GM12891 (cell line): Measurements from ENCODE around the gene C3orf20.

Experiments
- DNase-seq: peaks from one replicate; pipeline ENCODE4 v3.0.0; 2011; ENCODE audit warnings: low spot score; ENCODE audit not compliant: insufficient read length
- FAIRE-seq: peaks from 2 replicates; lab custom pipeline; 2011; peaks lifted over from hg19 to GRCh38; lab: Jason Lieb, UNC
- PAX5 ChIP-seq: IDR thresholded peaks from 2 replicates; pipeline ENCODE4 v1.6.1; 2011; ENCODE audit warnings: low read length, moderate library complexity, mild to moderate bottlenecking; ENCODE audit not compliant: insufficient read depth, severe bottlenecking
- POLR2A ChIP-seq: IDR thresholded peaks from 2 replicates; pipeline ENCODE4 v1.6.1; 2011; ENCODE audit warnings: low read depth, low read length, control low read depth
- POLR2AphosphoS5 ChIP-seq: IDR thresholded peaks from 2 replicates; pipeline ENCODE4 v1.6.1; 2011; ENCODE audit warnings: low read depth, low read length, control low read depth
- POU2F2 ChIP-seq: IDR thresholded peaks from 2 replicates; pipeline ENCODE4 v1.6.1; 2011; ENCODE audit warnings: low read depth, mild to moderate bottlenecking, control low read depth, low read length, moderate library complexity
- SPI1 ChIP-seq: IDR thresholded peaks from 2 replicates; pipeline ENCODE4 v1.6.1; 2011; ENCODE audit warnings: low read depth, low read length, control low read depth
- TAF1 ChIP-seq: IDR thresholded peaks from 2 replicates; pipeline ENCODE4 v1.6.1; 2011; ENCODE audit warnings: low read depth, low read length, control low read depth

Gene C3orf20

DNA sequence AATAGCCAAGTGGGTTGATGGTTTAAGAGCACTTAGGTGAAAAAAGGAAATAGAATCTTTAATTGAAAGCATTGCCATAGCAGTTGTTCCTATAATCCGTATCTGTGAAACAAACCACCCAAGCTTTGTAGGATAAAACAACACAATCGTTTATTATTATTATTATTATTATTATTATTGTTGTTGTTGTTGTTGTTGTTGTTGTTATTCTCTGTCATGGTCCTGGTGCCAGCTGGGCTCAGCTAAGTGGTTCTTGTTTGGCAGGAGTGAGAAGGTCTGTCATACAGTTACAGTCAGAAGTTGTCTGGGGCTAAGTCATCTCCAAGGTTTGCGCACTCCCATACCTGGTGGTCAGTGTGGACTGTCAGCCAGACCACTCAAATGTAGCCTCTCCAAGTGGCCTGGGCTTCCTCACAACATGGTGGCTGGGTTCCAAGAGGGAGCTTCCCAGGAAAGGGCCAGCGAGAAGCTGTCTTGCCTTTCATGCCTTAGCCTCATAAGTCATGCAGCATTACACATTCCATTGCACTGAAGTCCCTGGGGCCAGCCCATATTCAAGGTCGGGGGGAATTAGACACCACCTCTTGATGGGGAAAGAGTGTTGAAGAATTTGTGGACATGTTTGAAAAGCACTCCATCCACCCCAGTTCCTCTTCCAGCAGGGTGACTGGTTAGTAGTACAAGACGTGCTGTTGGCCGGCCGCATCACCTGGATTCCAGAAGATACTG lies 89.6 kb downstream of the C3orf20 start:
- TF ChIP-seq PAX5 (no peak), POU2F2 (no peak), POLR2A (no peak), TAF1 (no peak), SPI1 (no peak), POLR2AphosphoS5 (no peak)
- no peak for DNase-seq
- FAIRE-seq = no peak

DNA sequence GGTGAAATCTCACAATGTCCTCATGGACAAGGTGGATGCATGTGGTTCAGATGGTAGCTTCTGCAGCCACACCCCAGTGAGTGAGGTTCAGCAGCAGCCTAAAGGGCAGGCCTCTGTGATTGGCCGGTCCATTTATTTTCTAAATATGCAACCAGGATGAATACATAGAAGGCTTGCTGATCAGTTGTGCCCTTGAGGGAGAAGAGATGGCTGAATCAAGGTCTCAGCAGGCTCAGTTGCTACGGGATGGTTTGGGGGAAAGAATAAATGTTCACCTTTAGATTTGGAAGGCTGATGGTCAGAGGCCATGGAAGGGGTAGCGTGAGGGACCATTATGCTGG lies 90.1 kb downstream of the C3orf20 start:
- TF ChIP-seq POLR2A = no peak
- FAIRE-seq = no peak
- no peak for DNase-seq

DNA sequence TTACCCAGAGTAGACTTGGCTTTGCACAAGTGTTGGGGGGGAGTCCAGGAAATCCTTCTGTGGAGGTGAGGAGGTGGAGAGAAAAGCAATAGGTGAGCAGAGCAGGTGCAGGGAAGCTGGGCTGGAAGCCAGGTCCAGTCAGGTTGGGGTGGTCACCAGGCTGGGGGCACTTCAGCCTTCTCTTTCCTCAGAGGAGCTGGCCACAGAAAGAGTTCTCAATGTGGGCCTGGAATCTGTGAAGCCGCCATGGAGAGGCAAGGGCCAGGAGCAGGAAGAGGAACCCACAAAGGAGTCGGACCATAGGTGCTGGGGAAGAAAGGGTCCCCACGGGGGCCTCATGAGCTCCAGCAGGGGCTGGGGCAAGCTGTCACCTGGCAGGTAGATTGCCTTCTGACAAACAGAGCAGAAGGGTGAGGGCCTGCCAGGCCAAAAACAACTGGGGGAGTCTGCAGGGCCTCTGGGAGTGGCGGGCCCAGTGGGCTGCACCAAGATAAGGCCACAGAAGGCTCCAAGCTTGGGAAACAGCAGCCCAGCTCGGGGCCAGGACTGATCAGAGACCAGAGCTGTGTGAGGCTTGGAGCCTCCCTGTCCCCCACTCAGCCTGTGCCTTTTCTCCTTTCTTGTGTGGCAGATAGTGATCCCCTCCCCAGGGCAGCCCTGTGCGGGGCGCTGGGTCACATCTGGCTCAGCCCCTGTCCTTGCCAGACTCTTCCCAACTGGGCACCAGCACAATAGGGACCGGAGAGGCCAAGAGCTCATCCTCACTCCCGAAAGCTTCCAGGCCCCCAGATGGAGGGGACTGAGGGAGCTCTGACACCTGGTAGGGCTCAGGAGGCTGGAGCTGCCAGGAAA lies 90.9 kb downstream of the C3orf20 start:
- no peak for FAIRE-seq
- DNase-seq = no peak

DNA sequence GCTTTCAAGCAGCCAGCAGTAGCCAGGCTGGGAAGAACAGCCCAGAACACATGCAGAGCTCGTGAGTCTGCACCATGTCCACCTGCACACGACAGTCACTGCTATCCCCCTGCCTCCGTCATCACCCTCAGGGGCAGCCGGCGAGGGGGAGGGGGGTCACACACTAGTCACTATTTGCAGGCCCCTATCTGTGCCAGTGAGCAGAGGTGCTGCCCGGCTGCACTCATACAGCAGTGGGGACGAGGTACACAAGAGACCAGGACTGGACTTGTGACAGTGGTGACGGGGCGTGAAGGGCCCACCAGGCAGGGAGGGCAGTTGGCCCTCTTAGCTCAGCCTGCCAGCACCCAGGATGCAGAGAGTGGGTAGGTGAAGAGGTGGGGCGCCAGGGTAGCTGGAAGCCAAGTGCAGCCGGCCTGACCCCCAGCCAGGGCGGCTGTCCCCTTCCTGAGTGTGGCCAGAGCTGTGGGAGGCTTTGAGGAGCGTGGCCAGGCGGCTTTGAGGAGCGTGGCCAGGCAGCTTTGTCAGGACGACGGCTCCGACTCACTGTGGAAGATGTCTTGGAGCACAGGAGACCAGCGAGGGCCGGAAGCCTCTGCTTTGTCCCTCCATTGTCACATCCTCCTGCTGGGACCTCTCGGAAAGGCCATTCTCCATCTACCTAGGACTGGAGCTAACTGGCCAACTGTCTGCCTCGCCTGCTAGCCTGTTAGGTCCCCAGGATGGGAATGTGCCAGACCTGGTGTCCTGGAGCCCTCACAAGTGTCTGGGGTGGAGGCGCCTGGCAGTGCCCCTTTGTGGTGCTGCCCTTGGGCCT lies 91.7 kb downstream of the C3orf20 start:
- DNase-seq (no peak), FAIRE-seq (no peak)
- TF ChIP-seq PAX5 (no peak), POLR2A (no peak)

More for the DNA sequence above, 90.9 kb downstream of the C3orf20 start:
- TF ChIP-seq TAF1 (no peak), POU2F2 (no peak), PAX5 (no peak), POLR2A (no peak), POLR2AphosphoS5 (no peak), SPI1 (no peak)

DNA sequence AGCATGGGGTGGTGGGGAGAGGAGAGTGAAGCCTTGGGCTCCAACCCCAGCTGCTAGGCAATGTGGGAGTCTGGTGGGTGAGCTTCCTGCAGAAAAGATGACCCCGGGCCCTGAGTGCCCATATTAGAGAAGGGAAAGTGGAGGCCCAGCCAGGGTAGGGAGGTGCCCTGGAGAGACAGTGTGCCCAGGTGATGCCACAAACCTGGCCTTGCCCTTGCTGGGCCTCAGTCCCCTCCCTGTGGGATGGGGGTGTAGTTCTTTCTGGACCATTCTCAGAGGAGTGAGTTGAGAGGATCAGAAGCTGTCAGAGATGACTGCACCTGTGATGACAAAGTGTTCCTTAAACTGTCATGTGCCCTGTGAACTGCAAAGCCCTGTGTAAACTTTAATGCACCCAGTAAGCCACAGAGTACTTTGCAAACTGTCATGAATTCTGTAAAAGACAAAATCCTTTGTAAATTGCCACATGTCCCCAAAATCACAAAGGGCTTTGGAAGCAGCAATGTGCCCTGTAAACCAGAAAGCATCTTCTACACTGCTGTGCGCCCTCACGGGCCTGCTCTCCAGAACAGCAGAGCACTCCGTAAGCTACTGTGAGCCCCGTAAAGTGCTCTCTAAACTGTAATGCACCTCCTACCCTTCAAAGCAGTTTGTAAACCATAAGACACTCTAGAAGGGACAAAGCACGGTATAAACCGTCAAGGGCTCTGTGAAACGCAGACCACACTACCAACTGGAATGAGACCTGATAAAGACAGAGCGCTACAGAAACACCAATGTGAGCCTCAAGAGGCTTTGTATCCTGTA lies 92.5 kb downstream of the C3orf20 start:
- FAIRE-seq (no peak), DNase-seq (no peak)
- no peak for TF ChIP-seq SPI1
- TF ChIP-seq POLR2AphosphoS5 = no peak
- no peak for TF ChIP-seq POLR2A
- no peak for TF ChIP-seq TAF1
- TF ChIP-seq PAX5 = no peak
- TF ChIP-seq POU2F2 = no peak

DNA sequence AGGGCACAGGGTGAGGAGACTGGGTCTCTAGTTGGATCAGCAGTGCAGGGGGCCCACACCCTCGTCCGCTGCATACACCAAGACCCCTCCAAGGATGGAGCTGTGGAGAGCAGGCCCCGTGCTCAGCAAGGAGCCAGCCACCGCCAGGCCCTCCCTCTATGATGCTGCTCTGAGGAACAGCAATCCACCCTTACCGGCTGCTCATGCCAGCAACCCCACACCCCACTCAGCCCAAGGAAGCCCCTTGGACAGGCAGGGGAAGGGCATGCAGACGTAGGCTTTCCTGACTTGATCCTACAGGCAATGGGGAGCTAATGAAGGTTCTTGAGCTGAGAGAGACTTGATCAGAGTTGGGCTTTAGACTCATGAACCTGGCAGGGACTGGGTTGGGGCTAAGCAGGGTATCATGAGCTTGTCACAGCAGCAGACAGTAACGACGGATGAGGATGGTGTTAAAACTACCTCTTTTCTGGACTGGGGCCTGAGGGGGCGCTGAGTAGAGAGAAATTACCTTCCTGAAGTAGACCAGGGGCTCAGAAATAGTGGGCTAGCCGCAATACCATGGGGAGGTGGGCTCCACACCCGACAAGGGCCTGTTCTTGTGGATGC lies 93.3 kb downstream of the C3orf20 start:
- TF ChIP-seq TAF1 (no peak), POLR2A (no peak), POLR2AphosphoS5 (no peak)
- DNase-seq (no peak), FAIRE-seq (no peak)

DNA sequence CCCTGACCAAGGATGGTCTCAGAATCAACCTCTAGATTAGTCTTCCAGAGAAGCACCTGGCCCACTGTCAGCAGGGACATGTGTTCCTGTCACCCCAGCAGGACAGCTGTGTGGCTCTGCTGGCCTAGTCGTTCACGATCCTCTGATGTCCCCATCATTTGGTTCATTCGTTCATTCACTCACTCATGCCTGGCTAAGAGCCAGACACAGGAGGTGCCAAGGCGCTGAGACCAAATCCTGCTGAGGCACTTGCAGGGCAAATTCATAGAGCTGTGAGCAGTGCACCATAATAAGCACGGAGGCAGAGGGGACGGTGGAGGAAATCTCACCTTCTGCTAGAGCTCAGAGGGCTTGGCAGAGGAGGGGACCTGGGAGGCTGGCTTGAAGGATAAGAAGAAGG lies 93.9 kb downstream of the C3orf20 start:
- TF ChIP-seq SPI1 (no peak), POU2F2 (no peak), PAX5 (no peak), POLR2A (no peak), POLR2AphosphoS5 (no peak), TAF1 (no peak)
- DNase-seq (no peak), FAIRE-seq (no peak)

DNA sequence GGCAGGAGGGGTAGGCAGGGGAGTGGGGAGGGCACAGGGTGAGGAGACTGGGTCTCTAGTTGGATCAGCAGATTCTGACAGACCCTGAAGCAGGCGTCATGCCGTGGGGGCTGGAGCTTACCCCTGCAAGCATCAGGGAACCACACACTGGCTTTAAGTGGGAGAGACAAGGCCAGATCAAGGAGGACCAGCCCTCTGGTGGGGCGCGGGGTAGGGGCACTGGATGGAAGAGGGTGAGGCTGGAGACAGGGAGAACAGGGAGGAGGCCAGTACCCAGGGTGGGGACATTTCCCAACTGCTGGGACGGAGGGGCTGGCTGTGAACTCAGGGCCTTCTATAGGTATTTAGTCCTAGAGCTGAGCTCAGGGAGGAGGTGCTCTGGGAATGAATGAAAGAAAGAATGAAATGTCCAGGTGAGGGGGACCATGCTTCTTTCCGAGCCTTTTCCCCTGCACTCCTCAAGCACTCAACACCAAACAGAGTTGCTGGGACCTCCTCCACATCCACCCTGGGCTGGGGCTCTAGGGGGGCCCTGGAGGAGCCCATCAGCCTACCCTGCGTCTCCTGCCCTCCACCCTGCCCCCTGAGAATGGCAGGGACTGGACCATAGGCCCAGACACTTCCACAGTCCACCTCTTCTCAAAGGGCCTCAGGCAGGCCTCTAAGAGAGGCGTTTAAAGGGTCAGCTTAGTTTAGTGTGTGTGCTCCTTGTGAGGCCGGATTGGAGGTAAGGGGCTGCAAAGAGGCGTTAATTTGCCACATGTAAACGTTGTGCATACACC lies 94.8 kb downstream of the C3orf20 start:
- FAIRE-seq = no peak
- TF ChIP-seq SPI1 = no peak
- no peak for TF ChIP-seq POLR2AphosphoS5
- TF ChIP-seq POU2F2 = no peak
- TF ChIP-seq PAX5 = no peak
- no peak for TF ChIP-seq TAF1
- no peak for TF ChIP-seq POLR2A

More for the DNA sequence above, 94.8 kb downstream of the C3orf20 start:
- DNase-seq = no peak
